Right cardiac atrium (tissue), 5 donors: ENCODE measurements around the gene STK25. TPM values are rescaled to one million over a fixed set of nuclear protein-coding genes. Genes with fewer than 3 reads are reported as not detected.

Experiments used
- ATAC-seq, 2 donors: fragments of 200-7000 bp; cut with Tn5 transposase; one replicate each; pipeline versions ENCODE4 v1.8.0 to v1.9.1; 2020; ENCODE audit warnings: moderate library complexity in 2 of 2, mild to moderate bottlenecking in 1 of 2
- DNase-seq, 3 donors: peaks; one replicate each; pipeline ENCODE4 v3.0.0-alpha.2; 2020
- H3K27ac ChIP-seq: one replicate; pipeline ENCODE4 v1.5.1; 2013; ENCODE audit warnings: mild to moderate bottlenecking, low read length, control low read depth, moderate library complexity
- H3K27me3 ChIP-seq: one replicate; pipeline ENCODE4 v1.6.1; 2013; ENCODE audit not compliant: control insufficient read depth, insufficient read depth
- H3K4me1 ChIP-seq: one replicate; pipeline ENCODE4 v1.6.1; 2013; ENCODE audit warnings: low read length; ENCODE audit not compliant: control insufficient read depth, insufficient read depth
- H3K4me3 ChIP-seq: one replicate; pipeline ENCODE4 v1.5.1; 2013; ENCODE audit warnings: low read length, control low read depth
- H3K9me3 ChIP-seq: one replicate; pipeline ENCODE4 v1.6.1; 2013; ENCODE audit warnings: low read length; ENCODE audit not compliant: control insufficient read depth
- WGBS: extraction: QIAGEN DNeasy Blood & Tissue Kit; methylation state at CpG from one replicate; pipeline ENCODE4 v1.1.7; 2013; 5-methylcytosine and 5-hydroxymethylcytosine counted together
- intact Hi-C, 4 donors: fragments of 100-400 bp; cut with DNase I; formaldehyde crosslinking; loops; one replicate each; pipeline versions ENCODE4 v1.11.0 to v1.14.0; 2022 to 2023
- polyA plus RNA-seq: library from polyadenylated mRNA; stranded (reverse); fragments of 200-250 nt; gene quantifications from one replicate; pipeline ENCODE4 v1.2.3, GENCODE V29; 2013
- total RNA-seq, 4 donors: library from RNA; stranded (reverse); fragmentation: NEBNext Ultra II Directional; extraction: Animal tissue kit (Norgen Biotek cat#: 25700); gene quantifications; one replicate each; pipeline ENCODE4 v1.2.1, GENCODE V29; 2021
- donor health status: healthy with polysubstance abuse.
- donor health status: DM: no; HTN: yes; CAD: no.
- donor health status: DM: no; HTN: no; CAD: no.
- donor health status: DM: no; HTN: yes; CAD: no; lungs with severe emphysema.
- donor health status: DM: yes; HTN: yes; CAD: no.

Gene STK25
- total and polyA plus RNA-seq, 5 donors: 84.7 to 116 (median 96.8) TPM

DNA sequence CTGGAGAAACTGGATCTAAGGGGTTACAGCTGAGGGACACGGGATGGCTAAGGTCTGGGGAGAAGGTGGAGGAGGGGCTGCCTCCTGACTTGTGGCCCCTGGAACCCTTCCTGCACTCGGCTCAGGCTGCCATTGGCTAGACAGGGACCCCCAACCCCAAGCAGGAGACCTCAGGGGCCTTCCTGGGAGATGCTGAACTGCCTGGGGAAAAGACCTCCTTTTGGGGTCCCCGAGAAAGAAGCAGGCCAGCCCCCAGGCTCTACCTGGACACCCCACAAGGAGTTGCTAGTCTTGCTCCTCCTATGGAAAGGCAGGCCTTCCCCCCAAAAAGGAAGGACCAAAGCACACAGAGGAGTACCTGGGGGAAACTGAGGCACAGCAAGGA lies 40.1 kb upstream of the STK25 start:
- H3K27me3 ChIP-seq: no peaks in the 10 kb centered on the region
- no peak overlapping the region for H3K4me3 ChIP-seq
- H3K27ac ChIP-seq: no peak overlapping the region
- WGBS: 89% methylated on average over 3 of the region's 3 CpGs
- no peaks in the 10 kb centered on the region for H3K9me3 ChIP-seq
- intact Hi-C loops: no loop called here
- DNase-seq: peak in 1 of 3 donors; percentile 13
- ATAC-seq: no peak
- peaks cover 3% of the 10 kb centered on the region for H3K4me1 ChIP-seq

DNA sequence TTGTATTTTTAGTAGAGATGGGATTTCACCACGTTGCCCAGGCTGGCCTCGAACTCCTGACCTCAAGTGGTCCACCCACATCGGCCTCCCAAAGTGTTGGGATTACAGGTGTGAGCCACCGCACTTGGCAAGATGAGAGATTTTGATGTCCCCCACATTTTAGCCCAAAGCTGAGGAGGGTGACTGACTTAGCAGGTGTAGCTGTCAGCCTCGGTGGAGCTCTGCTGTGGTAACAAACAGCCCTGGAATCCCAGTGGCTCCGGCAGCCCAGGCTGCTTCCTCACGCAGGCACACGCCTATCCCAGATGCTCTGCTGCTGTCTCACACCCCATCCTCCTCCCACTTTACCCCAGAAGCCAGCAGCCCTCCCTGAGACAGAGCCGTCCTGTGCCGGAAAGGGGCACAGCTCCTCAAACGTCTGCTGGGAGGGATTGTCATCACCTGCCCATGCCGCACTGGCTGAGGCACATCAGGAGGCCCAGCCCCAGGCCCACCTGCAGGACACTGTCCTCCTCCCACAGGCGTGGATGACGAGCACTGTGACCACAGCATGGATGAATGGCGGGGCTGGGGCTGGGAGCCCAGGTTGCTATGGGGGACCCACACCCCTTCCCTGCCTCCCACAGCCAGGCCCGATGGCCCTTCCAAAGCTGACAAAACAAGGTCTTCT lies 39.5 kb upstream of the STK25 start:
- Histone ChIP-seq H3K4me1 (peaks cover 3% of the 10 kb centered on the region), H3K4me3 (no peak overlapping the region), H3K9me3 (no peaks in the 10 kb centered on the region), H3K27ac (no peak overlapping the region), H3K27me3 (no peaks in the 10 kb centered on the region)
- intact Hi-C loops: no loop called here
- ATAC-seq (no peak), DNase-seq (peak in 2 of 3 donors; percentile 37 to 43)
- 90% methylated on average over 16 of the region's 16 CpGs for WGBS

DNA sequence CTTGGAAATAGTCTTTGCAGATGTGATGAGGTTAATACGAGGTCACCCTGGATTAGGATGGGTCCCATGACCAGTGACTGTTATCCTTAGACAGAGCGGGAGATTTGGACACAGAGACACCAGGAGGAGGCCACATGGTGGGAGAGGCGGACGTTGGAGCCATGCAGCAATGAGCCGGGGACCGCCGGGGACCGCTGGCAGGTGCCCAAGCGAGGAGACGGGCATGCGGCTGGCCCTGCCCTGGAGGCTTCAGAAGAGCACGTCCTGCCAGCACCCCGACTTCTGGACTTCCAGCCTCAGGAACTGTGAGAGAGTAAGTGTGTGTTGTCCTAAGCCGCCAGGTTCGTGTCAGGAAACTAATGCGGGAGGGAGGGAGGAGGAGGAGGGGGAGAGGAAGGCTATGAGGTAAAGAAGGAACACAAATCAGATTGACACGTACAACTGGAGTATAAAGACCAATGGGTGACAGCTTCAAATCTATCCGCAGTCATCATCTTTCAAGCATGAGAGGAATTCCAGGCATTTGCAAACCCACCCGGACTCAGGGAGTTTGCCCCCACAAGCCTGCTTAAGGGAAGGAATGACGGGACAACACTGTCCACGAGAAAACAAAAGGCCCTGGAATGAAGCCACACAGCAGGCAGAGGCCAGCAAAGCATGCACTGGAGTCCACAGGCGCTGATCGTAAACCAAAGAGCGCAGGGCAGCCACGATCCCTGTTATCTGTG lies 38.6 kb upstream of the STK25 start:
- 13% methylated on average over 25 of the region's 25 CpGs for WGBS
- DNase-seq: peak in 2 of 3 donors; percentile 50 to 55
- H3K27ac ChIP-seq: no peak overlapping the region
- no peaks in the 10 kb centered on the region for H3K9me3 ChIP-seq
- intact Hi-C loops: no loop called here
- ATAC-seq: peak; percentile 19 to 28
- H3K4me3 ChIP-seq: no peak overlapping the region
- no peaks in the 10 kb centered on the region for H3K27me3 ChIP-seq
- H3K4me1 ChIP-seq: peaks cover 3% of the 10 kb centered on the region

DNA sequence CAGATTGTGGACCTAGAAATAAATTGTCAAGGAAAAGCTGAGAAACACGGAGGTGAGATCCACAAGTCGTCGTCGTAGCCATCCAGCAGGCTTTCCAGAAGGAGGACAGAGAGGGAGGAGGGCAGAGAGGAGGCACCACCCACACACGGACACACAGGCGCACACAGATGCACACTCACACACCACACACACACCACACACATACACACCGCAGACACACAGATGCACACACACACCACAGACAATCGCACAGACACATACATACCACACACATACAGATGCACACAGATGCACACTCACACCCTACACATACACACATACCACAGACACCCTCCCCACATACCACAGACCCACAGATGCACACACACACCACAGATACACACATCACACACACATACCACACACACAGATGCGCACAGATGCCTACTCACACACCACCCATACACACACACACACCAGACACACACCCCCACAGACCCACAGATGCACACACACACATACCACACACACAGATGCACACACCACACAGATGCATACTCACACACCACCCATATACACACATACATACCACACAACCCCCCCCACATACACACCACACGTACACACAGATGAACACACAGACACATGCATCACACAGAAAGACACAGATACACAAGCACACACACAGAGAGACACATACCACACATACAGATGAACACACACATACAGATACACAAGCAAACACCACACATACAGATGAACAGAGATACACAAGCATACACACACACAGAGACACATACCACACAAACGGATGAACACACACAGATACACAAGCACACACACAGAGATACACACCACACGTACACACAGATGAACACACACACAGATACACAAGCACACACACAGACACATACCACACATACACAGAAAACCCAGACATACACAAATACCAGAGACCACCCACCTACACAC lies 37.4 kb upstream of the STK25 start:
- Histone ChIP-seq H3K4me3 (no peak overlapping the region), H3K27me3 (no peaks in the 10 kb centered on the region), H3K9me3 (no peaks in the 10 kb centered on the region), H3K27ac (no peak overlapping the region), H3K4me1 (peaks cover 8% of the 10 kb centered on the region)
- WGBS: 67% methylated on average over 12 of the region's 12 CpGs
- intact Hi-C loops: no loop called here
- ATAC-seq (no peak), DNase-seq (peak in 1 of 3 donors; percentile 14)

DNA sequence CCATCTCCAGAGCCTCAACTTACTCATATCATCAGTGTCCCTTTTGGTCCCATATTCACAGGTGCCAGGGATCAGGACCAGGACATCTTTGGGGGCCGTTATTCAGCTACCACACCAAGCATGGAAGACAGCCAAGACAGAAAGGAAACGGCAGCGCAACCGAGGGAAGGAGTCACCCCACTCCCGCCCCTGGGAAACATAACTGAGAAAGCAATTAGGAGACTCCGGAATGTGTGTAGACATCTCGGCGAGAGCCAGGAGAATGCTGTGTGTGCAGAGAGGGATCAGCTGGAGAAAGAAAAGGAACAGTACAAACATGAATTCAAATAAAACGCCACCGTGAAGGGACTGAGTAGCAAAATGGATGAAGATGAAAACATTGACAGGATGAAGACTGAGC lies 36.7 kb upstream of the STK25 start:
- Histone ChIP-seq H3K27ac (no peak overlapping the region), H3K9me3 (no peaks in the 10 kb centered on the region), H3K4me3 (no peak overlapping the region), H3K4me1 (peaks cover 8% of the 10 kb centered on the region), H3K27me3 (no peaks in the 10 kb centered on the region)
- WGBS: 41% methylated on average over 10 of the region's 10 CpGs
- ATAC-seq (no peak), DNase-seq (peak in 1 of 3 donors; percentile 15)
- intact Hi-C loops: no loop called here

DNA sequence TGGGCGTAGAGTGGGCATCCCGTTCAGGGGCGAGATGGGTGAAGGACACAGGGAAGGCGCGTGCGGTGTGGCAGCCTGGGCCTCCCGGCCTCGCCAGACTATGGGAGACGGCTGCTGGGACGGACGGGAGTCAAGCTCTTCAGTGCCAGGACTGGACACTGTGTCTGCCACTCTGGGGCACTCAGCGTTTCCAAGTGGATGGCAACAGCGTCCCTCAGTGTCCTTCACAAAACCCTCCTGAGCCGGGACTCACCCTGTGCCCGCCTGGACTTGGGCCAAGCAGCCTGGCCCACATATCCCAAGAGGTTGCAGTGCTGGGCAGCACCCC lies 33.9 kb upstream of the STK25 start:
- peak; percentile 17 to 20 for ATAC-seq
- H3K4me1 ChIP-seq: peaks cover 8% of the 10 kb centered on the region
- WGBS: 68% methylated on average over 15 of the region's 15 CpGs
- H3K27ac ChIP-seq: no peak overlapping the region
- H3K9me3 ChIP-seq: no peaks in the 10 kb centered on the region
- no peaks in the 10 kb centered on the region for H3K27me3 ChIP-seq
- H3K4me3 ChIP-seq: no peak overlapping the region
- intact Hi-C loops: no loop called here
- DNase-seq: peak in 2 of 3 donors; percentile 54 to 68

DNA sequence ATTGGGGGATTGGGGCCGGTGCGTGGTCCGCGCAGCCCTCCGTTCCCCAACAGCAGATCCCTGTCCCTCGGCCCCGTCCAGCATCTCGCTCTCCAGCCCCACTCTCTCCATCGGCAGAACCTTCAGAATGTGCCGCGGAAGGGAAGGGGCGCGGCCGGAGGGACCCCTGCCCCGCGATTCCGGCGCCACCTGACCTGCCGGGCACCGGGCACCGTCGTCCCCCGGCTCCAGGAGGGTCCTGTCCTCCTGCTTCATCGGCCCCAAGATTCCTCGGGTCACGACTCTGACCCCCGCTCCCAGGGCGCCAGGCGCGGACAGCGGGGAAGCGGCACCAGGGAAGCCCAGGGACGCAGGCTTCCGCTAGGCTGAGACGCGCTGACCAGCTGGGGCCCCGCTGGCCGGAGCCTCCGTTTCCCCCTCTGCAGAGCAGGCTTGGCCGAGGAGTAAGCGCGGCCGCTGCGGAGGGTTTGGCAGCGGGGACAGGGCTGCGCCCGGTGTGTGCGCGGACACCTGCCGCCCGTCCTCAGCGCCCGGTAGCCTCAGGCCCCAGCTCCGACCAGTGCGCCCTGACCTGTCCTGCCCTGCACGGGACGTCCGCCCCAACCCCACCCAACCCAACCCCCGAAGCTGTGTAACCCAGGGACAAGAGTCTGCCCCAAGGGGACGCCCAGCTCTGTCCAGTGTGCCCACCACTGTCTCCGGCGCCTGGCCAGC lies 33.3 kb upstream of the STK25 start:
- Histone ChIP-seq H3K27ac (no peak overlapping the region), H3K27me3 (no peaks in the 10 kb centered on the region), H3K4me3 (no peak overlapping the region), H3K9me3 (no peaks in the 10 kb centered on the region), H3K4me1 (peaks cover 6% of the 10 kb centered on the region)
- ATAC-seq (peak; percentile 22 to 39), DNase-seq (no peak)
- WGBS: 14% methylated on average over 62 of the region's 62 CpGs
- intact Hi-C loops: no loop called here

DNA sequence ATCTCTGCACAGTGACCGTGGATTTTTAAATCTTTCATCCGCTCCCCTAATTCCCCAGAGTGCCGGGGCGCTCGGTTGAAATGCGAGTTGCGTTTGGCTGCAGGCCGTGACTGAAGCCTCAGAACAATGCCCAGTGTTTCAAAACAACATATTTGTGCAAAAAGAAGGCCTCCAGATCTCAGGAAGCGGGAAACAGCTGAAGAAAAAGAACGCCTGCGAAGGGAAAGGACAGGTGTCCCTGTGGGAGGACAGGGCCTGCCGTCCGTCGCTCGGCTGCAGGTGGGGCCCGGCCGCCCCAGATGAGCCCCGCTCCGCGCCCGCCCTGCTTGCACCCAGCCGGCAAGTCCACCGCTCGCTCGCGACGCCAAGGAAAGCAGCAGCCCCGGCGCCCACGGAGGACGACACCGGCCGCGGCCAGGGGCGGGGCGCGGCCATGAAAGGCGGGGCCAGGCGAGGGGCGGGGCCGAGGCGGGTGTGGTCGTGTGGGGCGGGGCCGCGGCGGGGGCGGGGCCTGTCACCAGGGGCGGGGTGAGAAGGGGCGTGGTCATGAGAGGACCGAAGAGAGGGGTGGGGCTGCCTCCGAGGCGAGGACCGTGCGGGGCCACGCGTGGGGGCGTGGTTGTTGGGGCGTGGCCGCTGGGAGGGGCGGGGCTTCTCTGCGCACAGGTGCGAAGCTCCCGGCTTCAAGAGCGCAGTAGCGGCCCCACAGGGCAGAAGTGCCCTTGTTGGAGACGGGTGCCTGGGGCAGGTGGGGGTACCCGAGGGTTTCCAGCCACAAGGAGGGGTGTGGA lies 32.6 kb upstream of the STK25 start:
- intact Hi-C loops: no loop called here
- peak; percentile 59 to 85 (median 79) for DNase-seq
- Histone ChIP-seq H3K9me3 (no peaks in the 10 kb centered on the region), H3K27me3 (no peaks in the 10 kb centered on the region), H3K27ac (no peak overlapping the region), H3K4me1 (peaks cover 6% of the 10 kb centered on the region), H3K4me3 (peak overlapping the region; percentile 11)
- peak; percentile 74 to 76 for ATAC-seq
- 5% methylated on average over 68 of the region's 68 CpGs for WGBS

DNA sequence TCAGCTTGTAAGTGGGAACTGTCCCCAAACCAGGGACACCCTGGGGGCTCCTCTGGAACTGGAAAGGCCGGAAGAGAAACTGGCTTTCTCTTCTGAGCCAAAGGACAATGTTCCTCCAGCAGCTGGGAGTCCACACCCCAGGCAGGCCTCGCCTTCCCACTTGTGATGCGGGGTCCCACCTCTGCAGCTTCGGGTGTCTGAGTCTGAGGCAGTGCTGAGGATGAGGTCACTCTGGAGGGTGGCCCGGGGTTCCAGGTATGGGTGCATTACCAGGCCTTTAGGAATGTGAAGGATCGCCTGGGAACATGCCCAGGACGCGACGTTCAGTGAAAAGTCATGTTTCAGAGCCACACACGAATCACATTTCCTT lies 32.0 kb upstream of the STK25 start:
- 46% methylated on average over 10 of the region's 10 CpGs for WGBS
- ATAC-seq: peak in 1 of 2 donors; percentile 4
- H3K27me3 ChIP-seq: no peaks in the 10 kb centered on the region

More for the DNA sequence above, 32.0 kb upstream of the STK25 start:
- no peak overlapping the region for H3K4me3 ChIP-seq
- DNase-seq: peak in 1 of 3 donors; percentile 58
- H3K4me1 ChIP-seq: peaks cover 6% of the 10 kb centered on the region
- H3K27ac ChIP-seq: no peak overlapping the region
- no peaks in the 10 kb centered on the region for H3K9me3 ChIP-seq
- intact Hi-C loops: no loop called here
